ENCODE measurements around the gene ZNF215.

GRCh38 chr11:6919698-6920097 lies 6.5 kb upstream of the ZNF215 start:
- TF ChIP-seq CTCF (IDR thresholded peaks at IDR 0.05) (no peak), USF2 (IDR thresholded peaks at IDR 0.05; ENCODE audit: borderline replicate concordance, low read depth, low read length) (no peak), SIN3A (IDR thresholded peaks at IDR 0.05; ENCODE audit: borderline replicate concordance, low read depth, low read length) (no peak), RCOR1 (IDR thresholded peaks at IDR 0.05; ENCODE audit: low read length) (no peak), POLR2AphosphoS5 (IDR thresholded peaks at IDR 0.05; ENCODE audit: low read depth, low read length) (no peak), ZBTB33 (IDR thresholded peaks at IDR 0.05; ENCODE audit: borderline replicate concordance, low read depth) (no peak), PBX3 (IDR thresholded peaks at IDR 0.05) (no peak), TEAD4 (IDR thresholded peaks at IDR 0.05; ENCODE audit: borderline replicate concordance, insufficient read depth) (no peak), FOXM1 (IDR thresholded peaks at IDR 0.05; ENCODE audit: low read depth) (no peak), YY1 (IDR thresholded peaks at IDR 0.05; ENCODE audit: low read depth) (no peak), MAX (IDR thresholded peaks at IDR 0.05; ENCODE audit: low read depth) (no peak), NRF1 (IDR thresholded peaks at IDR 0.05; ENCODE audit: low read depth, low read length) (no peak)

Measured in SK-N-SH (cell line).